ENCODE results near the gene ABCA3.
"Not testable (repeated sequence)": the region's sequence is repeated elsewhere in the genome, so short reads cannot be mapped to it uniquely, and the experiment has no call there.

ABCA3 gene

GRCh38 chr16:2250652-2251295 is 89.8 kb downstream of the ABCA3 start:
- peak; percentile 61 for DNase-seq

- DNase-seq: no peak
Observed at GRCh38 chr16:2246301-2246885, 94.1 kb downstream of the ABCA3 start.

- DNase-seq: no peak
Observed at GRCh38 chr16:2244926-2245795, 95.4 kb downstream of the ABCA3 start.

GRCh38 chr16:2244301-2244700 is 96.2 kb downstream of the ABCA3 start:
- no peak for DNase-seq

- DNase-seq: no peak
Observed at GRCh38 chr16:2243781-2244180, 96.7 kb downstream of the ABCA3 start.

- no peak for DNase-seq
Observed at GRCh38 chr16:2243031-2243528, 97.4 kb downstream of the ABCA3 start.

GRCh38 chr16:2242598-2242997 is 97.9 kb downstream of the ABCA3 start:
- DNase-seq: no peak

- not testable (repeated sequence) for DNase-seq
Observed at GRCh38 chr16:2240331-2240730, 100.2 kb downstream of the ABCA3 start.

- no peak for DNase-seq
Observed at GRCh38 chr16:2238838-2239675, 101.5 kb downstream of the ABCA3 start.

- DNase-seq: no peak
Observed at GRCh38 chr16:2238150-2238837, 102.2 kb downstream of the ABCA3 start.

- no peak for DNase-seq
Observed at GRCh38 chr16:2237493-2238149, 102.9 kb downstream of the ABCA3 start.

GRCh38 chr16:2237102-2237482 is 103.4 kb downstream of the ABCA3 start:
- no peak for DNase-seq

- no peak for DNase-seq
Observed at GRCh38 chr16:2236337-2237101, 104.0 kb downstream of the ABCA3 start, which contains the start of gene DNASE1L2. Gene DNASE1L2, plus strand, starts transcription at chr16:2236444. Its CDS starts 373 bp downstream, at chr16:2236817.

- DNase-seq: no peak
Observed at GRCh38 chr16:2235695-2236336, 104.7 kb downstream of the ABCA3 start.

GRCh38 chr16:2235234-2235651 is 105.3 kb downstream of the ABCA3 start:
- no peak for DNase-seq

- DNase-seq: no peak
Observed at GRCh38 chr16:2234813-2235170, 105.7 kb downstream of the ABCA3 start.

- DNase-seq: no peak
Observed at GRCh38 chr16:2233872-2234812, 106.4 kb downstream of the ABCA3 start.

- no peak for DNase-seq
Observed at GRCh38 chr16:2233046-2233775, 107.3 kb downstream of the ABCA3 start.
